ENCODE data around the gene EYS.

GRCh38 chr6:63926950-63927927, 1779.8 kb downstream of the EYS start:
- TF ChIP-seq CTCF (IDR thresholded peaks at IDR 0.05 in 2 of 3, conservative IDR thresholded peaks at IDR 0.05 in 1 of 3; ENCODE audit: borderline replicate concordance in 1 of 3, insufficient read depth in 1 of 3, low read depth in 2 of 3, low read length in 2 of 3) (no peak), POLR2A (IDR thresholded peaks at IDR 0.05; ENCODE audit: borderline replicate concordance, extremely low read depth, insufficient read depth, insufficient read length) (no peak), MAX (IDR thresholded peaks at IDR 0.05) (no peak), ZNF274 (IDR thresholded peaks at IDR 0.05; ENCODE audit: low read depth, low read length) (no peak), ATF3 (IDR thresholded peaks at IDR 0.05) (no peak), EZH2phosphoT487 (IDR thresholded peaks at IDR 0.05; ENCODE audit: borderline replicate concordance) (no peak), POLR2AphosphoS5 (IDR thresholded peaks at IDR 0.05; ENCODE audit: low read depth, low read length) (no peak), EZH2 (IDR thresholded peaks at IDR 0.05) (no peak), JUND (IDR thresholded peaks at IDR 0.05) (no peak), ELF1 (IDR thresholded peaks at IDR 0.05; ENCODE audit: borderline replicate concordance, low read depth) (no peak), SIN3A (IDR thresholded peaks at IDR 0.05; ENCODE audit: low read depth) (no peak), RAD21 (IDR thresholded peaks at IDR 0.05; ENCODE audit: low read depth) (no peak), TCF7L2 (IDR thresholded peaks at IDR 0.05; ENCODE audit: borderline replicate concordance, extremely low read depth, insufficient read depth, insufficient read length) (no peak), YY1 (IDR thresholded peaks at IDR 0.05; ENCODE audit: extremely low read depth, insufficient replicate concordance, low read depth, low read length) (no peak)
